HepG2 (cell line): ENCODE measurements around the gene CCNB3. TPM values are rescaled to one million over a fixed set of nuclear protein-coding genes. Genes with fewer than 3 reads are reported as not detected.

Source experiments
- ATAC-seq: fragments of 200-7000 bp; cut with Tn5 transposase; 3 replicates; pipeline ENCODE4 v1.9.1; 2020; ENCODE audit warnings: mild to moderate bottlenecking, moderate library complexity
- BruUV-seq: library from RNA; stranded (reverse); fragments of 400-500 nt; replicated peaks from 2 replicates; lab custom pipeline; 2021; lab: Mats Ljungman, UMichigan
- CTCF ChIA-PET: fragments of 300-600 bp; formaldehyde crosslinking; extraction: SDS; loops from one replicate; lab custom pipeline; 2021; ENCODE audit warnings: low total read pairs, inconsistent platforms, low intra/inter-chr PET ratio; lab: Yijun Ruan, JAX
- POLR2A ChIA-PET: fragments of 350-600 bp; sonication (Branson Sonifier 250); formaldehyde crosslinking; loops from one replicate; lab custom pipeline; 2020; ENCODE audit warnings: antibody characterized with exemption, inconsistent platforms; lab: Yijun Ruan, JAX
- DNase-seq: peaks from one replicate; pipeline ENCODE4 v3.0.0-alpha.2; 2015; ENCODE audit warnings: low spot score
- FAIRE-seq: peaks from 3 replicates; lab custom pipeline; 2011; peaks lifted over from hg19 to GRCh38; lab: Jason Lieb, UNC
- H2AFZ ChIP-seq: one replicate; pipeline ENCODE4 v1.6.1; 2011; ENCODE audit warnings: low read length, inconsistent platforms
- H3K27ac ChIP-seq: fragments of 300-600 bp; 3 replicates; pipeline ENCODE4 v1.8.0; 2011; ENCODE audit warnings: mixed run types, mild to moderate bottlenecking, mixed read lengths, low read length, inconsistent platforms; ENCODE audit not compliant: insufficient read depth; ENCODE audit errors: extremely low read length
- H3K27me3 ChIP-seq, 2 experiments: fragments of 200-600 bp in 1 of 2; 2 replicates in 1 of 2; 3 replicates in 1 of 2; pipeline versions ENCODE4 v1.6.0 to v1.8.0; 2011; ENCODE audit warnings: low read length in 2 of 2, mild to moderate bottlenecking in 2 of 2, moderate library complexity in 2 of 2, inconsistent platforms in 1 of 2; ENCODE audit not compliant: insufficient read depth in 2 of 2, control insufficient read depth in 1 of 2
- H3K36me3 ChIP-seq, 2 experiments: fragments of 200-600 bp in 1 of 2; replicated peaks in 1 of 2; 2 replicates in 1 of 2; 3 replicates in 1 of 2; pipeline versions ENCODE4 v1.5.1 to v1.8.0; 2011; ENCODE audit warnings: low read length in 2 of 2, inconsistent platforms in 1 of 2; ENCODE audit not compliant: insufficient read depth in 2 of 2, control insufficient read depth in 1 of 2
- H3K4me1 ChIP-seq: 2 replicates; pipeline ENCODE4 v1.5.1; 2012; ENCODE audit warnings: low read length, inconsistent platforms; ENCODE audit not compliant: insufficient read depth
- H3K4me2 ChIP-seq: 2 replicates; pipeline ENCODE4 v1.6.0; 2011; ENCODE audit warnings: low read depth, low read length, inconsistent platforms
- H3K4me3 ChIP-seq, 3 experiments: fragments of 200-600 bp in 1 of 3; sonication (generic), shearing (Covaris generic) in 1 of 3; replicated peaks in 1 of 3; 2 replicates each; pipeline ENCODE4 v1.5.1; 2011 to 2016; ENCODE audit warnings: low read length in 3 of 3, inconsistent platforms in 2 of 3, low read depth in 2 of 3, mild to moderate bottlenecking in 2 of 3, control low read depth in 1 of 3, mixed read lengths in 1 of 3; ENCODE audit not compliant: insufficient read depth in 1 of 3
- H3K79me2 ChIP-seq: one replicate; pipeline ENCODE4 v1.6.1; 2011; ENCODE audit warnings: low read length, inconsistent platforms; ENCODE audit not compliant: insufficient read depth
- H3K9ac ChIP-seq: 2 replicates; pipeline ENCODE4 v1.6.0; 2011; ENCODE audit warnings: mild to moderate bottlenecking, low read depth, low read length, inconsistent platforms; ENCODE audit not compliant: insufficient read depth
- H3K9me3 ChIP-seq: 2 replicates; pipeline ENCODE4 v1.5.1; 2012; ENCODE audit warnings: mild to moderate bottlenecking, low read length
- H4K20me1 ChIP-seq: 2 replicates; pipeline ENCODE4 v1.6.0; 2011; ENCODE audit warnings: inconsistent platforms, mild to moderate bottlenecking, low read length, moderate library complexity; ENCODE audit not compliant: insufficient read depth
- ESRRA ChIP-seq: sonication (generic); formaldehyde crosslinking; IDR thresholded peaks from 2 replicates; pipeline ENCODE4 v1.5.1; 2020; ENCODE audit warnings: mild to moderate bottlenecking, low read depth, missing genetic modification reagents
- GATAD1 ChIP-seq: IDR thresholded peaks from 2 replicates; pipeline ENCODE4 v1.6.1; 2016; ENCODE audit warnings: missing genetic modification reagents, missing compliant biosample characterization
- HOXA5 ChIP-seq: sonication (generic); formaldehyde crosslinking; IDR thresholded peaks from 2 replicates; pipeline ENCODE4 v1.4.0; 2020; ENCODE audit warnings: missing genetic modification reagents
- KDM2A ChIP-seq: sonication (generic); formaldehyde crosslinking; IDR thresholded peaks from 2 replicates; pipeline ENCODE4 v1.4.0; 2020; ENCODE audit warnings: low read depth, missing genetic modification reagents, borderline replicate concordance
- TFDP1 ChIP-seq: IDR thresholded peaks from 2 replicates; pipeline ENCODE4 v1.6.1; 2016; ENCODE audit warnings: missing compliant biosample characterization, missing genetic modification reagents, borderline replicate concordance
- YEATS2 ChIP-seq: sonication (generic); formaldehyde crosslinking; IDR thresholded peaks from 2 replicates; pipeline ENCODE4 v1.4.0; 2020; ENCODE audit warnings: missing genetic modification reagents, borderline replicate concordance
- ZBTB26 ChIP-seq: IDR thresholded peaks from 2 replicates; pipeline ENCODE4 v1.6.1; 2016; ENCODE audit warnings: missing compliant biosample characterization, missing genetic modification reagents, borderline replicate concordance
- ZBTB8A ChIP-seq: sonication (generic); formaldehyde crosslinking; IDR thresholded peaks from 2 replicates; pipeline ENCODE4 v1.4.0; 2020; ENCODE audit warnings: mild to moderate bottlenecking, low read depth, missing genetic modification reagents, borderline replicate concordance
- ZXDC ChIP-seq: sonication (generic); formaldehyde crosslinking; IDR thresholded peaks from 2 replicates; pipeline ENCODE4 v1.5.0; 2020; ENCODE audit warnings: mild to moderate bottlenecking, missing genetic modification reagents
- whole genome bisulfite sequencing: methylation state at CpG from one replicate; pipeline ENCODE4 v1.1.6; 2017; ENCODE audit warnings: low lambda C conversion rate; 5-methylcytosine and 5-hydroxymethylcytosine counted together
- in situ Hi-C: cut with HindIII; loops from 2 replicates; pipeline ENCODE4 v1.10.0; 2017; ENCODE audit warnings: low pct_unique_long_range_greater_than_20kb; ENCODE audit not compliant: extremely low pct_ligation_motif_present
- intact Hi-C: fragments of 100-400 bp; cut with micrococcal nuclease; formaldehyde crosslinking; loops from one replicate; pipeline ENCODE4 v1.10.0; 2022; ENCODE audit not compliant: unreplicated experiment
- polyA plus RNA-seq, 8 experiments: library from polyadenylated mRNA; depleted of rRNA in 3 of 8; stranded (reverse) in 7 of 8; unstranded in 1 of 8; fragments of >200 nt; fragmentation: Illumina TruSeq in 4 of 8; extraction: Trizol in 4 of 8; gene quantifications; 2 replicates each; pipeline versions ENCODE4 v1.2.1 to v1.2.3, GENCODE V29; 2011 to 2016; ENCODE audit warnings: low read depth in 4 of 8, missing spikeins in 1 of 8, mixed read lengths in 1 of 8; ENCODE audit not compliant: insufficient read depth in 1 of 8
- total RNA-seq, 5 experiments: library from RNA; depleted of rRNA; stranded (reverse); fragments of >200 nt; fragmentation: Illumina TruSeq; extraction: Trizol; gene quantifications; 2 replicates each; pipeline ENCODE4 v1.2.3, GENCODE V29; 2016; ENCODE audit warnings: low read depth in 1 of 5
- TF ChIP-seq, protein P1 (sequence below), 2 experiments: sonication (generic) in 1 of 2; formaldehyde crosslinking in 1 of 2; IDR thresholded peaks; 2 replicates each; pipeline versions ENCODE4 v1.5.1 to v1.6.1; 2011 to 2020; ENCODE audit warnings: borderline replicate concordance in 1 of 2, low read depth in 1 of 2, low read length in 1 of 2, mild to moderate bottlenecking in 1 of 2, missing genetic modification reagents in 1 of 2, moderate library complexity in 1 of 2
- TF ChIP-seq, protein P2 (sequence below): sonication (generic); formaldehyde crosslinking; IDR thresholded peaks from 2 replicates; pipeline ENCODE4 v1.4.0; 2020; ENCODE audit warnings: missing genetic modification reagents
- TF ChIP-seq, protein P3 (sequence below): sonication (generic); formaldehyde crosslinking; IDR thresholded peaks from 2 replicates; pipeline ENCODE4 v1.4.0; 2020; ENCODE audit warnings: mild to moderate bottlenecking, missing genetic modification reagents

CCNB3 gene
- total and polyA plus RNA-seq, 2 of the 13 experiments (the other 11 are each of a cell fraction or from before 2014, with no cell fraction given), result 0.04 to 0.07 TPM

DNA sequence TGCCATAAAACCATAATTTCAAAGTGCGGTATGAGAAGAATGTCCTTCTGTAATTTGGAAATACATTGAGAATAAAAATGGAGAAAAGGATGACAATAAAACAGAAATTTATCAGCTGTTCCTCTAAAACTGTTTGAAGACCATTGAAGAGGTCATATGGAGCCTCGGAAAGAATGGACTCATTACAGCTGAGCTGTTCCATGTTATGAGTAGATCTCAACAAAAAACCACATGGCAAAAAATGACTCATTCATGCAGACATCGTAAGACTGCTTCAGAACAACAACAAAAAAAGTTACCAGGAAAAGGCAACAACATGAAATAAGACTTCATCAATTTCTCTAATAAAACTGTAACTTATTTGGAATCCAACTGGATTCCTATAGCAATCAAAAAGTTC, 43.4 kb upstream of the CCNB3 start:
- H3K79me2 ChIP-seq, result no peaks in the 10 kb centered on the region
- H3K4me1 ChIP-seq, result peaks cover 30% of the 10 kb centered on the region
- H3K27ac ChIP-seq, result no peak overlapping the region
- H3K9me3 ChIP-seq, result no peaks in the 10 kb centered on the region
- no peaks in the 10 kb centered on the region for H4K20me1 ChIP-seq
- no peak for ATAC-seq
- intact Hi-C loops, result no loop called here
- no peaks in the 10 kb centered on the region for H3K36me3 ChIP-seq
- no TSS peak for BruUV-seq
- ChIA-PET POLR2A (no interaction called here), CTCF (no interaction called here)
- no peak overlapping the region for H3K9ac ChIP-seq
- H3K4me2 ChIP-seq, result no peak overlapping the region
- no peak overlapping the region for H3K4me3 ChIP-seq
- FAIRE-seq, result no peak
- no peak for DNase-seq
- no peak overlapping the region for H2AFZ ChIP-seq
- 94% methylated on average over 3 of the region's 3 CpGs for WGBS
- in situ Hi-C loops, result no loop called here
- H3K27me3 ChIP-seq, result no peaks in the 10 kb centered on the region
- no peak for TF ChIP-seq TFDP1 (CRISPR knock-in tag)
- no peak for TF ChIP-seq ZXDC (CRISPR knock-in tag)
- no peak for TF ChIP-seq ESRRA (CRISPR knock-in tag)
- no peak for TF ChIP-seq YEATS2 (CRISPR knock-in tag)
- no peak for TF ChIP-seq ZBTB26 (CRISPR knock-in tag)
- no peak for TF ChIP-seq GATAD1 (CRISPR knock-in tag)
- TF ChIP-seq, protein P1, sequence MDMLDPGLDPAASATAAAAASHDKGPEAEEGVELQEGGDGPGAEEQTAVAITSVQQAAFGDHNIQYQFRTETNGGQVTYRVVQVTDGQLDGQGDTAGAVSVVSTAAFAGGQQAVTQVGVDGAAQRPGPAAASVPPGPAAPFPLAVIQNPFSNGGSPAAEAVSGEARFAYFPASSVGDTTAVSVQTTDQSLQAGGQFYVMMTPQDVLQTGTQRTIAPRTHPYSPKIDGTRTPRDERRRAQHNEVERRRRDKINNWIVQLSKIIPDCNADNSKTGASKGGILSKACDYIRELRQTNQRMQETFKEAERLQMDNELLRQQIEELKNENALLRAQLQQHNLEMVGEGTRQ (IDR thresholded peaks at IDR 0.05; ENCODE audit: low read depth, low read length), result no peak
- TF ChIP-seq, protein P1 (CRISPR knock-in tag; IDR thresholded peaks at IDR 0.05; ENCODE audit: borderline replicate concordance), result no peak
- no peak for TF ChIP-seq ZBTB8A (CRISPR knock-in tag)
- TF ChIP-seq, protein P2, sequence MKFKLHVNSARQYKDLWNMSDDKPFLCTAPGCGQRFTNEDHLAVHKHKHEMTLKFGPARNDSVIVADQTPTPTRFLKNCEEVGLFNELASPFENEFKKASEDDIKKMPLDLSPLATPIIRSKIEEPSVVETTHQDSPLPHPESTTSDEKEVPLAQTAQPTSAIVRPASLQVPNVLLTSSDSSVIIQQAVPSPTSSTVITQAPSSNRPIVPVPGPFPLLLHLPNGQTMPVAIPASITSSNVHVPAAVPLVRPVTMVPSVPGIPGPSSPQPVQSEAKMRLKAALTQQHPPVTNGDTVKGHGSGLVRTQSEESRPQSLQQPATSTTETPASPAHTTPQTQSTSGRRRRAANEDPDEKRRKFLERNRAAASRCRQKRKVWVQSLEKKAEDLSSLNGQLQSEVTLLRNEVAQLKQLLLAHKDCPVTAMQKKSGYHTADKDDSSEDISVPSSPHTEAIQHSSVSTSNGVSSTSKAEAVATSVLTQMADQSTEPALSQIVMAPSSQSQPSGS (CRISPR knock-in tag), result no peak
- TF ChIP-seq, protein P3, sequence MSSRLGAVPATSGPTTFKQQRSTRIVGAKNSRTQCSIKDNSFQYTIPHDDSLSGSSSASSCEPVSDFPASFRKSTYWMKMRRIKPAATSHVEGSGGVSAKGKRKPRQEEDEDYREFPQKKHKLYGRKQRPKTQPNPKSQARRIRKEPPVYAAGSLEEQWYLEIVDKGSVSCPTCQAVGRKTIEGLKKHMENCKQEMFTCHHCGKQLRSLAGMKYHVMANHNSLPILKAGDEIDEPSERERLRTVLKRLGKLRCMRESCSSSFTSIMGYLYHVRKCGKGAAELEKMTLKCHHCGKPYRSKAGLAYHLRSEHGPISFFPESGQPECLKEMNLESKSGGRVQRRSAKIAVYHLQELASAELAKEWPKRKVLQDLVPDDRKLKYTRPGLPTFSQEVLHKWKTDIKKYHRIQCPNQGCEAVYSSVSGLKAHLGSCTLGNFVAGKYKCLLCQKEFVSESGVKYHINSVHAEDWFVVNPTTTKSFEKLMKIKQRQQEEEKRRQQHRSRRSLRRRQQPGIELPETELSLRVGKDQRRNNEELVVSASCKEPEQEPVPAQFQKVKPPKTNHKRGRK (CRISPR knock-in tag), result no peak
- TF ChIP-seq HOXA5, result no peak
- TF ChIP-seq KDM2A (CRISPR knock-in tag), result no peak
